SK-N-SH (cell line): ENCODE measurements around the gene SFMBT2.

Source experiments
- FOXM1 ChIP-seq: IDR thresholded peaks from 2 replicates; pipeline ENCODE4 v1.4.0; 2012; ENCODE audit warnings: low read depth, mild to moderate bottlenecking
- MXI1 ChIP-seq: IDR thresholded peaks from 2 replicates; pipeline ENCODE4 v1.6.1; 2012; ENCODE audit warnings: mild to moderate bottlenecking, low read depth, low read length, improper control_type of control experiment
- REST ChIP-seq: IDR thresholded peaks from 2 replicates; pipeline ENCODE4 v1.6.1; 2012; ENCODE audit warnings: mild to moderate bottlenecking, low read depth, low read length, moderate library complexity
- RFX5 ChIP-seq: IDR thresholded peaks from 2 replicates; pipeline ENCODE4 v1.6.1; 2012; ENCODE audit warnings: mild to moderate bottlenecking, improper control_type of control experiment, low read length
- TAF1 ChIP-seq: IDR thresholded peaks from 2 replicates; pipeline ENCODE4 v1.6.1; 2012; ENCODE audit warnings: low read depth, mild to moderate bottlenecking, low read length, moderate library complexity, borderline replicate concordance
- TCF12 ChIP-seq: IDR thresholded peaks from 2 replicates; pipeline ENCODE4 v1.4.0; 2012
- TF ChIP-seq, protein P1 (sequence below): fragments of 200-600 bp; sonication (generic); IDR thresholded peaks from 2 replicates; pipeline ENCODE4 v1.6.1; 2017; ENCODE audit warnings: antibody characterized with exemption, mild to moderate bottlenecking, moderate library complexity

DNA sequence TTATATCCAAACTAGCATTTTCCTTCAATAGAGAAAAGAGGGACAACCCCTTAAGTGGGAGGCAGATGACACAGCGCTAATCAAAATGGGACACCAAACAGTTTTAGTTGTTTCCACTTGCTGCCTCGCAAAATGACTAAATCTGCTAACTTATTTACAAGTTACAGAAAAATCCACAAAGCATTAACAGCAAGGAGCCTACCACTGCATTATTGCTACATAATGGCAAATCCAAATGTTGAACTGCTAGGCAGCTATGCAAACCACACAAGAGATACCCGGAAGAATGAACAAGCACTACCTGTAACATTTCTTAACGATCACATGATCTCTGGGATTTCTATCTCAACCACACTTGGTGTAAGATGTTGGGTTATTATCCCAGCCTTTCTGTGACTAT, 96.7 kb downstream of the SFMBT2 start:
- TF ChIP-seq REST (no peak), FOXM1 (no peak), TCF12 (no peak), RFX5 (no peak), TAF1 (no peak), MXI1 (no peak)
- TF ChIP-seq, protein P1, sequence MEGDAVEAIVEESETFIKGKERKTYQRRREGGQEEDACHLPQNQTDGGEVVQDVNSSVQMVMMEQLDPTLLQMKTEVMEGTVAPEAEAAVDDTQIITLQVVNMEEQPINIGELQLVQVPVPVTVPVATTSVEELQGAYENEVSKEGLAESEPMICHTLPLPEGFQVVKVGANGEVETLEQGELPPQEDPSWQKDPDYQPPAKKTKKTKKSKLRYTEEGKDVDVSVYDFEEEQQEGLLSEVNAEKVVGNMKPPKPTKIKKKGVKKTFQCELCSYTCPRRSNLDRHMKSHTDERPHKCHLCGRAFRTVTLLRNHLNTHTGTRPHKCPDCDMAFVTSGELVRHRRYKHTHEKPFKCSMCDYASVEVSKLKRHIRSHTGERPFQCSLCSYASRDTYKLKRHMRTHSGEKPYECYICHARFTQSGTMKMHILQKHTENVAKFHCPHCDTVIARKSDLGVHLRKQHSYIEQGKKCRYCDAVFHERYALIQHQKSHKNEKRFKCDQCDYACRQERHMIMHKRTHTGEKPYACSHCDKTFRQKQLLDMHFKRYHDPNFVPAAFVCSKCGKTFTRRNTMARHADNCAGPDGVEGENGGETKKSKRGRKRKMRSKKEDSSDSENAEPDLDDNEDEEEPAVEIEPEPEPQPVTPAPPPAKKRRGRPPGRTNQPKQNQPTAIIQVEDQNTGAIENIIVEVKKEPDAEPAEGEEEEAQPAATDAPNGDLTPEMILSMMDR, result no peak
